ENCODE measurements around the gene MITF. TPM values are rescaled to one million over a fixed set of nuclear protein-coding genes. Genes with fewer than 3 reads are reported as not detected.

Gene MITF
- polyA plus RNA-seq, 3 donors: 35.5 to 48.6 (median 43.6) TPM

- no peak for DNase-seq (ENCODE audit: extremely low read depth in 1 of 11, low read depth in 9 of 11, low spot score in 4 of 11)
Observed at GRCh38 chr3:69718866-69719586, 20.2 kb upstream of the MITF start.

GRCh38 chr3:69719587-69720122, 19.6 kb upstream of the MITF start:
- DNase-seq (ENCODE audit: extremely low read depth in 1 of 11, low read depth in 9 of 11, low spot score in 4 of 11): no peak

DNA sequence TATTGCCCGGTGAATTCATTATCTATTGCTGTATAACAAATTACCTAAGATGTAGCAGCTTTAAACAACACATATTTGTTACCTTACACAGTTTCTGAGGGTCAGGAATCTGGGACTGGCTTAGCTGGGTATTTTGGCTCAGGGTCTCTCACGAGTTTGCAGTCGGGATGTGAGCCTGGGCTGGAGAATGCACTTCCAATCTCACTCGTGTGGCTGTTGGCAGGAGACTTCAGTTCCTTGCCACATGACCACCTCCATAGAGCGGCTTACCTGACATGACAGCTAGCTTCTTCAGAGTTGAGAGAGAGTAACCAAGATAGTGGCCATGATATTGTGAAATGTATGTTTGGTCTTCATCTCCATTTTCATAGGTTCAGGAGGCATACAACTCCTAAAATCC, 18.4 kb upstream of the MITF start:
- no peak for DNase-seq (ENCODE audit: extremely low read depth in 1 of 11, low read depth in 9 of 11, low spot score in 4 of 11)

GRCh38 chr3:69723389-69723788, 15.9 kb upstream of the MITF start:
- no peak for DNase-seq (ENCODE audit: extremely low read depth in 1 of 11, low read depth in 9 of 11, low spot score in 4 of 11)

GRCh38 chr3:69724722-69725435, 14.4 kb upstream of the MITF start:
- no peak for DNase-seq (ENCODE audit: extremely low read depth in 1 of 11, low read depth in 9 of 11, low spot score in 4 of 11)

- DNase-seq (ENCODE audit: extremely low read depth in 1 of 11, low read depth in 9 of 11, low spot score in 4 of 11): no peak
Observed at GRCh38 chr3:69725994-69726571, 13.2 kb upstream of the MITF start.

DNA sequence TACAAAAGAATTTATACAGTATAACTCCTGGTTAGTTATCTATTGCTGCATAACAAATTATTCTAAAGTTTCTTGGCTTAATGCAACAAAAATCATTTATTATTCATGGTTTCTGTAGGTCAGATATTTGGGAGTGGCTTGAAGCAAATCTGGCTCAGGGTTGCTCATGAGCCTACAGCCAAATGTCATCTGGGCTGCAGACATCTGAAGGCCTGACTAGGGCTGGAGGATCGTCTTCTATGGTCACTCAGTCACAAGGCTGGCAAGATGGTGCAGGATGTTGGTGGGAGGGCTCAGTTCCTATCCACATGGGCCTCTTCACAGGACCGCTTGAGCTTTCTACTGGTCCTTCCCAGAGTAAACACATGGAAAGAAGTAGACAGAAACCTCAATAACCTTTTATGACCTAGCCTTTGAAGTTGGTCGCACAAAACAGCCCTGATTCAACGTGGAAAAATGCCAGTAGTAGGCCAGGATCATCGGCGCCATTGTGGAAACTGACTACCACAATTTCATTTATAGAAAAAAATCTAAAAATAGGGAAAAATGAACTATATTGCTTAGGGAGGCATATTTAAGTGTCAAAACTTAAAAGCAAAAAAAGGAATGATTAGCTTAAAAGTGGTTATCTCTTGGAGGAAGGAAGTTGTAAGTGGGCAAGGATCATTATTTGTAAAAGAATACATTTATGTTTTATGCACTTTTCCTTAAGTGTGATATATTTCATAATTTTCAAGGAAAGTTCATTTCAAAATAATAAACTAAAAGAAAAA, 9.9 kb upstream of the MITF start:
- DNase-seq (ENCODE audit: extremely low read depth in 1 of 11, low read depth in 9 of 11, low spot score in 4 of 11): no peak

DNA sequence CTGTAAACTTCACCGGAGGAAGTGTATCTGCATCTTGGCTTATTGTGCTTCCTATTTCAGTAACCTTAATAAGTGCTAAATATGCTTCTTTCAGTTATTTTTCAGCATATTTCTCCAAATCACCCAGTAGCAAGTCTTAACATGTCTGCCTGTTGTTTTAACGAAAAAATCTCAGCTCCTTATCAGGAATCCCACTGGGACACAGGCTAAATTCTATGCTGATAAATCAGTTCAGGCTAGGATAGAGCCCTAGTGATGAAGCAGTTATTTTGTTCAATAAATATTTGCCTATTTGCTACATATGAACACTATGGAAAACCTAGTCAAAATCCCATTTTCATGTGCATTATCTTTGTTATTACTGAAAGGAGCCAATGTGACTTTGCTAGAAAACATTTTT, 8.2 kb upstream of the MITF start:
- no peak for DNase-seq (ENCODE audit: extremely low read depth in 1 of 11, low read depth in 9 of 11, low spot score in 4 of 11)

DNA sequence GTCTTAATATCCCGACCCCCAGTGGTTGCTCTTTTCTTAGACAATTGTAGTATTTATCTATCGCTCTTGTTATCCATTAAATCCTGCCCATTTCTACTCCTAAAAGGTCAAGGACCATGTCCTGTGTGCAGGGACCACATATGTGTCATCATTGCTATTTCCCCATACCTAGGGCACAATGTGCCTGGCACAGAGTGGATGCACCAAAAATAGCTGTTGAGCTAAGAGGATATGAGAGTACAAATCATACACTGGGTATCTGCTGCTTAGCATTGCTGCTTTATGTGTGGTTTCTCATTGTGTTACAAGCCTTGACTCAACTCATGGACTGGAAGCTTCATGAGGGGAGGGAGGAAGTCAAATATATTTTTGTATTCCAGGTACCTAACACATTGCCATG, 3.4 kb upstream of the MITF start:
- no peak for DNase-seq (ENCODE audit: extremely low read depth in 1 of 11, low read depth in 9 of 11, low spot score in 4 of 11)

DNA sequence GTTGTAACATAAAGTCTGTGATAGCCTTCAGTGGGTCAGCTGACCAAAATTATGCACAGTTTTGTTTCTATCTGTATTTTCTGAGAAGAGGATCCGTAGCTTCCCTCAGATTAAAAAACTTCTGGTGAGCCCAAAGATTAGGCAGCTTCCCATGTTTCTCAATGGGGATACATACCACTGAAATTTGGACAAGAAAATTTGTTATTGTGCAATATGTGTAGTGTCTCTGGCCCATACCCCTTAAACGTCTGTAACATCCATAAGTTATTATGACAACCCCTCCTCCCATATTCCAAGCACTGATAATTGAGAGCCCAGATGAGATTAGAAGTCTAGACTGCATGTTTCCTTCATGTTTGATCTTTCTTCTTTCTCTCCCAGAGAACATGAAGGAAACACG, 1.9 kb upstream of the MITF start:
- DNase-seq (ENCODE audit: extremely low read depth in 1 of 11, low read depth in 9 of 11, low spot score in 4 of 11): no peak

- peak in 1 of 11 donors; percentile 2 for DNase-seq (ENCODE audit: extremely low read depth in 1 of 11, low read depth in 9 of 11, low spot score in 4 of 11)
Observed at GRCh38 chr3:69738315-69738714, 949 bp upstream of the MITF start.

DNA sequence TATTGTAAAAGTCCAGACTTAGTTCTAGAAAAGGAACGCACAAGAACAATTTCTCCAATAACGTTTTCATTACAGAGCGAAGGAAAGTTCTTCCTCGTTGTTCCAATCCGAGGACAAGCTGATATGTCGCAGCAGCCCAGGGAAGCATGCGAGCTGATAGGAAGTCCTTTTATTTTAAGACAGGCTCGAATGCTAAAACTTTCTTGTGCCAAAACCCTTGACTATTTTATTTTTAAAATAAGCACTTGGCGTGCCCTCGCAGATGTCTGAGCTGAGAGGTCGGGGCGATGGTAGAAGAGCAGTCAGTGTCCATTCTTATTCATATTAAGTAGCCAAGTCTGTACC, 433 bp upstream of the MITF start:
- peak in 2 of 11 donors; percentile 8 to 41 for DNase-seq (ENCODE audit: extremely low read depth in 1 of 11, low read depth in 9 of 11, low spot score in 4 of 11)

GRCh38 chr3:69740103-69741021, 1.1 kb downstream of the MITF start:
- peak in 2 of 11 donors; percentile 21 to 24 for DNase-seq (ENCODE audit: extremely low read depth in 1 of 11, low read depth in 9 of 11, low spot score in 4 of 11)

GRCh38 chr3:69741032-69741767, 1.9 kb downstream of the MITF start:
- no peak for DNase-seq (ENCODE audit: extremely low read depth in 1 of 11, low read depth in 9 of 11, low spot score in 4 of 11)

- DNase-seq (ENCODE audit: extremely low read depth in 1 of 11, low read depth in 9 of 11, low spot score in 4 of 11): no peak
Observed at GRCh38 chr3:69742391-69742790, 3.1 kb downstream of the MITF start.

GRCh38 chr3:69743975-69744906, 5.0 kb downstream of the MITF start:
- DNase-seq (ENCODE audit: extremely low read depth in 1 of 11, low read depth in 9 of 11, low spot score in 4 of 11): no peak

GRCh38 chr3:69745505-69745904, 6.2 kb downstream of the MITF start:
- DNase-seq (ENCODE audit: extremely low read depth in 1 of 11, low read depth in 9 of 11, low spot score in 4 of 11): no peak
